Measurements from ENCODE around the gene FURIN. TPM values are rescaled to one million over a fixed set of nuclear protein-coding genes. Genes with fewer than 3 reads are reported as not detected.

FURIN gene
- total and polyA plus RNA-seq, 2 of the 4 experiments (the other 2 are of a cell fraction), result 34.8 to 54.3 TPM

DNA sequence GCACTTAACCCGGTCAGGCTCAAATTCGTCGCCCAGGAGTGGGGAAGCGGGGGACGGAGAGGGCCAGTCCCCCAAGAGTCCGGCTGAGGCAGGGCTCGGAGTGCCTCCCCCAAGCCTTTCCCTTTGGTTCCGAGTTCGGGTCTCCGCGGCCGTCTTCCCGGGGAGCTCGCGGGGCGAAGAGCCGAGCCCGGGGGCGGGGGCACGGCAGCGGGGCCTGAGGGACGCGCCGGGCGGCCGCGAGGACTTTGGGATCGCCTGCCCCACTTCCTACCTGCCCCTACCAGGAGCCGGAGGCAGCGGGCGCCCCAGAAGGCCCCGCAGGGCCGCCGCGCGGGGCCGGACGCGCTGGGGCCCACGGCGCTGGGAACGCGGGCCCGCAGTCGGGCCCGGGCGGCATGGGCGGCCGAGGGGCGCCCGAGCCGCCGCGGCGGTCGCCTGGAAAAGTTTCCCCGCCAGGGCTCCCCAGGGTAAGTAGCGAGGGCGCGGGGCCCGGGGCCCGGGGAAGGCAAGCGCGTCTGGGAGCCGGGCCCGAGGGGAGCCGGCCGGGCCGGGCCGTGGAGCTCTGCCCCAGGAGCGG, 2.8 kb downstream of the FURIN start:
- Histone ChIP-seq H2BK20ac (ENCODE audit: low read depth, low read length) (peak overlapping the region; percentile 2; the same call in 1 of the 2 replicates), H2BK5ac (ENCODE audit: low read depth, low read length, poor library complexity, severe bottlenecking) (peak overlapping the region; percentile 89), H4K5ac (ENCODE audit: low read depth, low read length) (peak overlapping the region; percentile 92), H3K27me3 (ENCODE audit: control insufficient read depth, insufficient read depth, low read length) (no peaks in the 10 kb centered on the region; the same call in 1 of the 2 replicates), H3K36me3 (ENCODE audit: control insufficient read depth, insufficient read depth, low read length) (peaks cover 7% of the 10 kb centered on the region; the same call in 1 of the 2 replicates), H2AK5ac (ENCODE audit: low read depth, low read length) (peak overlapping the region; percentile 93), H3K4me1 (ENCODE audit: control insufficient read depth, insufficient read depth, low read length) (peaks cover 33% of the 10 kb centered on the region), H3K9ac (ENCODE audit: low read depth, low read length) (peak overlapping the region; percentile 89), H3K14ac (replicated peaks; ENCODE audit: low read depth, low read length) (peak overlapping the region; percentile 81; the same call in 1 of the 2 replicates), H3K9me3 (ENCODE audit: control insufficient read depth, insufficient read depth, low read length) (no peaks in the 10 kb centered on the region), H2AK9ac (replicated peaks; ENCODE audit: low read depth, low read length, poor library complexity) (peak overlapping the region; percentile 94), H2BK15ac (ENCODE audit: low read depth, low read length) (peak overlapping the region; percentile 65; the same call in 1 of the 3 replicates), H3K79me1 (ENCODE audit: low read depth in 1 of 2, low read length in 2 of 2) (peaks cover 17 to 52% of the 10 kb centered on the region in 2 experiments), H3K4me2 (ENCODE audit: low read depth, low read length) (peak overlapping the region; percentile 98), H3K56ac (ENCODE audit: extremely low read depth, insufficient read depth, low read length) (peak overlapping the region; percentile 70), H3K4ac (ENCODE audit: low read depth, low read length) (peak overlapping the region; percentile 89), H4K91ac (ENCODE audit: insufficient read depth, low read depth, low read length) (peak overlapping the region; percentile 84), H3K27ac (ENCODE audit: insufficient read depth, low read length) (peak overlapping the region; percentile 93), H3K18ac (ENCODE audit: low read depth, low read length) (peak overlapping the region; percentile 33), H2BK120ac (ENCODE audit: low read depth, low read length) (peak overlapping the region; percentile 5), H4K20me1 (ENCODE audit: insufficient read depth, low read length) (peaks cover 20% of the 10 kb centered on the region), H2AFZ (replicated peaks; ENCODE audit: low read length, poor library complexity) (peak overlapping the region; percentile 93), H3K4me3 (ENCODE audit: insufficient read depth, low read depth, low read length) (peak overlapping the region; percentile 75), H3K23ac (ENCODE audit: low read depth, low read length) (peak overlapping the region; percentile 82), H3K9me1 (ENCODE audit: insufficient read depth, low read length) (peaks cover 14% of the 10 kb centered on the region), H4K8ac (ENCODE audit: low read depth in 2 of 2, low read length in 2 of 2) (peak overlapping the region; percentile 80 to 98)
- ATAC-seq (ENCODE audit: low read depth) (peak; percentile 18), DNase-seq (no peak)
- dilution Hi-C loops (cut with HindIII; ENCODE audit: low sequenced_read_pairs, unreplicated experiment), result no loop called here
- 0% methylated on average over 1 of the region's 71 CpGs; no CpG with 5 or more reads in 1 of the 2 experiments for WGBS, 2 experiments (ENCODE audit: extremely low coverage in 2 of 2, insufficient read length in 1 of 2)
- intact Hi-C loops (cut with micrococcal nuclease), result loop anchor here (5.0 kb wide), 2 partner anchors 154 to 224 kb away; partner anchors contain the start of gene BLM
- in situ Hi-C loops (cut with MboI; ENCODE audit: low sequenced_read_pairs), result no loop called here
- POLR2A ChIA-PET (ENCODE audit: unreplicated experiment), result no interaction called here
- BruUV-seq (replicated peaks), result no TSS peak
- no peak for TF ChIP-seq CEBPB (IDR thresholded peaks at IDR 0.05; ENCODE audit: low read depth, low read length)
- TF ChIP-seq MAZ (IDR thresholded peaks at IDR 0.05; ENCODE audit: borderline replicate concordance, low read depth, low read length), result peak; percentile 17; the same call in 1 of the 2 replicates
- no peak for TF ChIP-seq MAFK (IDR thresholded peaks at IDR 0.05; ENCODE audit: low read depth, low read length)
- CTCF ChIA-PET, result interaction anchor here (1.4 kb wide), 1 partner anchor 15 kb away, joined by 4 read pairs; no protein-coding TSS in a partner anchor

Data from IMR-90 (cell line).